Hematopoietic multipotent progenitor cell treated with erythropoietin and hydrocortisone succinate and interleukin-3 and kit ligand, for 15 days (in vitro differentiated cells): Measurements from ENCODE around the gene RWDD4.
"Not testable (repeated sequence)": the region's sequence is repeated elsewhere in the genome, so short reads cannot be mapped to it uniquely, and the experiment has no call there.

Experiments used
- DNase-seq: peaks from one replicate; pipeline ENCODE4 v3.0.0-alpha.2; 2015; ENCODE audit warnings: low spot score

RWDD4 gene

DNA sequence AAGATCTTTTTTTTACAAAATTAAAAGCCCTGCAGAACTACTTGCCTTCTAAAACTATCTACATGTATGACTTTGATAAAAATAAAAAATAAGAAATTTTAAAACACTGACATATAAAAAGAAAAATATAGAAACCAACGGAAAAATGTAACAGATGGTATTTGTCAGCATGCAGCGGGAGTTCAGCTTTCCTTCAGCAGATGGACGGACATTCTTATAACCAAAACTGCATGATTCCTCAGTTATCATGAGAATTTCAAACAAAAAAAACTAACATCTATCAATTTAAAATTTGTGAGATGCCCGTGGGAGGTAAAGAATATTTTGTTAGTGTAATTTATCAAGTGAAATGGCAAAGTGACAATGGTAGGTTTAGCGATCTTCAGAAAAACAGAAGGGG is 23.2 kb downstream of the RWDD4 start:
- no peak for DNase-seq

DNA sequence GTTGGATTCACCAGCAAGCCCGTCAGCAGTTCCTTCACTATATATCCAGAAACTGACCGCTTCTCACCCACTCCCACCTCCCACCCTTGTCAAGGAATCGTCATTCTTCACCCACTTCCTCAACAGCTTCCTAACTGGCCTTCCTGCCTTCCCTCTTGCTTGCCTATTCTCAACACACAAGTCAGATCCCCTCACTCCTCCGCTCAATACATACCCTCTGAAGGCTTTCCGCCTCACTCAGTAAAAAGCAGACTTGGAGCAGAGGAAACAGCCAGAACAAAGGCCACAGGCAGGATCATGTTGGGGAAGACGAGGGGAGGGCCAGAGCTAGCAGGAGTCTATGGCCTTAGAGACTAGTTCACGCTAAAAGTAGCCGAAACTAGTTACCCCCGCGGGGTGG is 23.7 kb downstream of the RWDD4 start:
- DNase-seq: no peak

DNA sequence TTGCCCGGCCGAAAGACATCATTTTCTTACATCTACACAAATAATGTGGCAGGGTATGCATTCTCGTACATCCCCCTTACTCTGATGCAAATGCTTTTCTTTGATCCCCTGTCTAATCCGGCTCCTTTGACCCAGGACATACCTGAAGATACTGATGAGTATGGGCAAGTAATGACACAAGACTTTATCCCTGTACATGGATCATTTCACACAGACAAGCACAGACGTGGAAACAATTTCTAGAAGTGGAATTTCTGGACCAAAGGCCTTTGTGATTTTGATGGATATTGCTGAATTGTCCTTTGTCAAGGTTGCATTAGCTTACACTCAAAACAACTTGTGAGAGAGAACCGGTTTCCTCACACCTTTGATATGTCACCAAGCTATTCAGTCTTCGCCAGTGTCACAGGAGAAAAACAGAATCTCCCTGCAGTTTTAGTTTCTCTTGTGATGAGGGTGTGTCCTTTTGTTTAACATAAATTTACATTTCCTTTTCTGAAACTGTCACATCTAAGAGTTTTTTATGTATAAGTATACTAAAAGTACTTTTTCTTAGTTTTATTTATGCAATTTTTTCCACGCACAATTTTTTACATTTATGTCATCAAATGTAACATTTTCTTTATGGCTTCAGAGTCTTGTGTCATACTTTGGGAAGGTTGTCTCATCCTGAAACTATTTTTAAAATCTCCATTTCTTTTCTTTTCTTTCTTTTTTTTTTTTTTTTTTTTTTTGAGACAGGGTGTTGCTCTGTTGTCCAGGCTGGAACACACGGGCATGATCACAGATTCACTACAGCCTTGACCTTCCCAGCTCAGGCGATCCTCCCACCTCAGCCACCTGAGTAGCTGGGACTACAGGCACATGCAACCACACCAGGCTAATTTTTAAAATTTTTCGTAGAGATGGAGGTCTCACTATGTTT is 25.2 kb downstream of the RWDD4 start:
- no peak for DNase-seq

DNA sequence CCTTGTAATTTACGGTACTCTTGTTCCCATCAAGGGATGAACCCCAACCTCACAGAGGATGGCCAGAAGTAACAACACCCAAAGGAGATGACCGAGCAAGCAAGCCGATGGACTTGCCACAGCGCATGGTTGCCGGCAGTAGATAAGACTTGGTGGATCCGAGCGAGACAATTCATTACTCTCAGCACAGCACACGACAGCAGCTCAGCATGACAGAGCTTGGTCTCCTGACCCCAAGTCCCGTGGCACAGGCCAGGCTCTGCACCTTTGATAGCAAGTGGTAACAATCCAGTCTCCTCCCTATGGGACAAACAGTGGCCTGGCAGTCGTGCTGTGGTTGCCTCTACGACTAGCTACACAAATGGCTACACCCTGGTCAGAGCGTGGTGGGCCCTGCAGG is 26.3 kb downstream of the RWDD4 start:
- no peak for DNase-seq

DNA sequence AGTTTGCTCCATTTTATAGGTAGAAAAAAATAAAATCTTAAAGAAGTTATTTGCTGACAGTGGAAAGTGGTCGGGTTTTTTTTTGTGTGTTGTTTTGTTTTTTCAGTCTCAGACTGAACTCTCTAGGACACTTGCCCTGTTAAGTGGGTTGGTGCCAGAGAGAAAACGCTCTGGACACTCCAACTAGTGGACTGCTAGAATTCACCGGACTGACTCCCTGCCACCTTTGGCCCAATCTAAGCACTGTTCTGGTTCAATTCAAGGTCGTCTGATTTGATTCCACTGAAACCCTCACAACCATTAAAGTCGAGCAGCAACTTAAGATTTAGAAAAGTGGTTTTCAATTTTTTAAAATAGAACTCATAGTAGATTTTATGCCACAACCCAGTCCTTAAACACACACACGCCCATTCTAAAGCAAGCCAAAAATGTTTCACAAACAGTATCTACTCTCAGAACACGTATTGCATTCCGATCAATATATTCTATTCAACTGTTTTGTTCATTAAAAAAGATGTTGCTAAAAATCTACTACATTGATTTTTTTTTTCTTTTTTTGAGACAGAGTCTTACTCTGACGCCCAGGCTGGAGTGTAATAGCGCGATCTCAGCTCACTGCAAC is 27.3 kb downstream of the RWDD4 start:
- no peak for DNase-seq

DNA sequence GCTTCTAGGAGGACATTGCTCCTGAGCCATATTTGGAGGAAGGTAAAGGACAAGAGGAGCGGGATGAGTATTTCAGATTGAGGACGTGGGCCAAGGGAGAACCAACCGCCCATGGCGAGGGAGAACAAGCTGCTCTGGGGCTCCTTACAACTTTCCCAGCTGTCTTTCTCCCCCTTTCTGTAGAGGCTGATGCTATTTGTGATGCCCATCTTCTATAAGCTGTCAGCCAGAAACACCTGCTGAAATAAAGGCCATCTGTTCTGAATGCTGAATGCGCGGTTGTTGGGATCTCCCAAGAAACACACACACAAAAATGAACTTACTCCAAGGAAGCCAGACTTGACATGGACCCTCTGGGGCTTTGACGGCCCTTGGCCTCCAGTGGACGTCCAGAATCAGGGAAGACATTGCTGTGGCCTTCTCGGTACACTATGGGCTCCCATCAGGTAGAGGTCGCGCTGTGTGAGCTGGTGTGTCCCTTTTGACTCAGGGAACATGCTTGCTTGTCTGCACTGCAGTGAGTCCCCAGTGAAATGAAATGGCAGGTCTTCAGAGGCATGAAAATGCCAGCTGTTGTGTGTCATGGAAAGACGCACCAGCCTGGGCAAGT is 30.9 kb downstream of the RWDD4 start:
- no peak for DNase-seq

DNA sequence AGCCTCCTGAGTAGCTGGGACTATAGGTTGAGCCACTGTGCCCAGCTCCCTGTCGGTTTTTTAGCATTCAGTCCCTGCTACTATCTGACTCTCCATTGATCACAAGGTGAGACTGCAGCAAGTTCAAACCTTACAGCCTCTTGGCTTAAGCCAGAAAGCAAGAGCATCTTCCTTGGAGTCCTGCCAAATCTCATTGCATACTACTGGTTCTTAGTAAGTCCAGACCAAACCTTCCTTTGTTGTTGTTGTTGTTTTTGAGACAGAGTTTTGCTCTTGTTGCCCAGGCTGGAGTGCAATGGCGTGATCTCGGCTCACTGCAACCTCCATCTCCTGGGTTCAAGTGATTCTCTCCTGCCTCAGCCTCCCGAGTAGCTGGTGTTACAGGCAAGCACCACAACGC is 31.7 kb downstream of the RWDD4 start:
- not testable (repeated sequence) for DNase-seq

DNA sequence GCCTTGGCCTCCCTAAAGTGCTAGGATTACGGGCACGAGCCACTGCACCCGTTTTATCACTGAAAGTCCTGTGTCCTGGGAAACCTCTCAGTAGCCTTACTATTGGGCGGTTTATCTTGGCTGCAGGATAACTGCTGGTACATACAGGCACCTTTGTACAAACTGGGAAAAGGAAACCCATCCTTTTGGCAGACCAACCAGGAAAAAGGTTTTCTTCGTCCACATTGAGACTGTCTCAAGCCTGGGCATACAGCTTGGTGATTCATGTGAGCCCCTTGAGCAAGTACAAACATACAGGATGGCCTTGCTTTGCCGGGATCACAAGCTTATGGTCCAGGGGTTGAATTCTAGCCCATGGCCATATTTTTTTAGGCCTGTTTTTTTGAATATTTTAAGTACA is 32.8 kb downstream of the RWDD4 start:
- no peak for DNase-seq

DNA sequence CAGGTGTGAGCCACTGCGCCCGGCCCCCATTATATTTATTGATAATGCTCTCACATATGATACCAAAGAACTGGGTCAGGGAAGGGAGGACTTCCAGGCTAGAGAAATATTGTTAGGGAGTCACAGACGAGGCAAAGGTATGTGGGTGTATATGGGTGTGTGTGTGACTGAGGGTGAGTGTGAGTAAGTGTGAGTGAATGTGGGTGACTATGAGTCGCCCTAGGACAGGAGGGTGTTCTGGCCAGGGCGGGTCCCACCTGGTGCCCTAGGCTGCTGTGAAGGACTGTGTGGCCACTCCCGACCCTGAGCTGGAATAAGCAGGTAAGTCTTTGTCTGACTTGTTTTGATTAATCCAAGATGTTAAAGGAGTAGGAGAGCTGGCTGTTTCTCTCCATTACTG is 34.4 kb downstream of the RWDD4 start:
- no peak for DNase-seq

DNA sequence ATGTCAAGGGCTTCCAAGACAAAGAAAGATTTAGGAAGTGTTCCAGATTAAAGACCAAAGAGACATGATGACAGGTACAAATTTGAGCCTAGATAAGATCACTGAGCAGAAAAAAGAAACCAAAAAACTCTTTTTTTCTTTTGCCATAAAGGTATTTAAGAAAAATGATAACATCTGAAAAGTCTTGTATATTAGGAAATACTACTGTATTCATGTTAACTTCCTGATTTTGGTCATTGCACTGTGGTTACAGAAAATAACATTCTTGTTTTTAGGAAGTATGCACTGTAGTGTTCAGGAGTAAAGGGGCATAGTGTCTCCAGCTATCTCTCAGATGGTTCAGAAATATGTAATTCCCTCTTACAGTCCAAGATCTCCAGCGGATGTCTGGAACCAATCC is 37.1 kb downstream of the RWDD4 start:
- no peak for DNase-seq

DNA sequence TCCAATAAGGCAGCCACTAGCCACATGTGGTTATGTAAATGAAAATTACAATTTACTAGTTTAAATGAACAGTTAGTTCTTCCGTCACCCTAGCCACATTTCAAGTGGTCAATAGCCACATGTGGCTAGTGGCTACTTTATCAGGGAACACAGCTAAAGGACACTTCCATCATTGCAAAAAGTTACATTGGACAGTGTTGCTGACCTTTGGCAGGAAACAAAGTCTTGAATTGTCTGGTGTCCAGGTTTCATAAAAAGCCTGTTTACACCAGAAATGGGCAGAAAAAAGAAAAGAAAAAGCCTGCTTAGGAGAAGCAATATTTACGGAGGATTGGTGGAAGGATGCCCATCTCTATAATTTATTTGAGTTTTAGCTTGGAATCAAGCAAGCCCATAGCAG is 38.6 kb downstream of the RWDD4 start:
- DNase-seq: no peak

DNA sequence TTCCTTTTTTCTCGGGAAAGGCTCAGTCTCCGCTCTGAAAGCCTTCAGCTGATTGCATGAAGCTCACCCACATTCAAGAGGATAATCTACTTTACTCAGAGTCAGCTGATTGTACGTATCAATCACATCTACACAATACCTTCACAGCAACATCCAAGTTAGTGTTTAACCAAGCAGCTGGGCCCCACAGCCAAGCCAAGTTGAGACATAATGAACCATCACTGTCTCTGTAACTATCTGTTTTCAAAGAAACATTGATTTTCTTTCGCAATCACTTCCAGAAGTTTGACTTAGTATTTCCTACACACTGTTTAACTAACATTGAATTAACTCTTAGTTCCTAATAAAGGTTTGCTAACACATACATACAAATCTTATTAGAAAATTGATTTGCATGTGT is 40.3 kb downstream of the RWDD4 start:
- no peak for DNase-seq

DNA sequence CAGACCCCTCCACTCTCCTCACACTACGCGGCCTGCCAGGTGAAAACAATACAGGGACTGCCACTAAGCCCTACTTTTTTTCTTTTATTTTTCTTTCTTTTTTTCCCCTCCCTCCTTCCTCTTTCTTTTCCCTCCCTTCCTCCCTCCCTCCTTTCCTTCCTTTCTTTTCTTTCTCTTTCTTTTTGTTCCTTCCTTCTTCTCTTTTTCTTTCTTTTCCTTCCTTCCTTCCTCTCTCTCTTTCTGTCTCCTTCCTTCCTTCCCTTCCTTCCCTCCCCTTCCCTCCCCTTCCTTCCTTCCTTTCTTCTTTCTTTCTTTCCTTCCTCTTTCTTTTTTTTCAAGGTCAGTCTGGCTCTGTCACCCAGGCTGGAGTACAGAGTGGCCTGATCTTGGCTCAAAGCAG is 41.9 kb downstream of the RWDD4 start:
- DNase-seq: no peak

DNA sequence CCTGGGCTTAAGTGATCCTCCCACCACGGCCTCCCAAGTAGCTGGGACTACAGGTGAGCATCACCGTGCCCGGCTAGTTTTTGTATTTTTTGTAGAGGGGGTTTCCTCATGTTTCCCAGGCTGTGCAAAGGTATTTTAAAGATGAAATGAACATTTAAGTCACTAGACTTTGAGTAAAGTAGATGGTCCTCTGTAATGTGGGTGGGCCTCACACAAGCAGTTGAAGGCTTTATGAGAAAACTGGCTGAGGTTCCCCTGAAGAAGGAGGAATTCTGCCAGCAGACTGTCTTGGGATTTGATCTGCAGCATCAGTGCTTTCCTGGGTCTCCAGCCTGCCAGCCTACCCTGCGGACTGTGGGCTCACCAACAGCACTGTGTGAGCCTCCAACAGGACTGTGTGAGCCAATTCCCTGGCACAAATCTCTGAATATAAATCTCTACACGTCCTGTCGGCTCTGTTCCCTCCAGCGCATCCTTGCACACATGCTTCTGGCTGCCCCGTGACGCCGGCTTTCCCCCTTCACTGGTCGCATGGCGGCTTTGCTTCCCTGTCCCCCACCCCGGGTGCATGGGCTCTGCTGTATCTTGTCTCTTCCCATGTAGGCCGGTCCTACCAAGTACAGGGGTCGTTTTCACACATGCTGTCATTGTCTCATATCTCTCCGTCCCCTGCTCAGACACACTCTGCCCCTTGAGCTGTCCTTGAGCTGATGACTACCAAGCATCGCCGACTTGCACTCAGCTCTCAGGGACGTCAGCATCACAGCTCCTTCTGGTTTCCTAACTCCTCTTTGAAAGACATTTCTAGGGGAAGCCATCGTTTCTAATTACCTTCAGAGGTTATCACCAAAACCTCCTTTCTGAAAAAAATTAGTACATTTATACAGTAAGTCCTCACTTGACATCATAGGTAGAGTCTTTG is 46.4 kb downstream of the RWDD4 start:
- DNase-seq: no peak

DNA sequence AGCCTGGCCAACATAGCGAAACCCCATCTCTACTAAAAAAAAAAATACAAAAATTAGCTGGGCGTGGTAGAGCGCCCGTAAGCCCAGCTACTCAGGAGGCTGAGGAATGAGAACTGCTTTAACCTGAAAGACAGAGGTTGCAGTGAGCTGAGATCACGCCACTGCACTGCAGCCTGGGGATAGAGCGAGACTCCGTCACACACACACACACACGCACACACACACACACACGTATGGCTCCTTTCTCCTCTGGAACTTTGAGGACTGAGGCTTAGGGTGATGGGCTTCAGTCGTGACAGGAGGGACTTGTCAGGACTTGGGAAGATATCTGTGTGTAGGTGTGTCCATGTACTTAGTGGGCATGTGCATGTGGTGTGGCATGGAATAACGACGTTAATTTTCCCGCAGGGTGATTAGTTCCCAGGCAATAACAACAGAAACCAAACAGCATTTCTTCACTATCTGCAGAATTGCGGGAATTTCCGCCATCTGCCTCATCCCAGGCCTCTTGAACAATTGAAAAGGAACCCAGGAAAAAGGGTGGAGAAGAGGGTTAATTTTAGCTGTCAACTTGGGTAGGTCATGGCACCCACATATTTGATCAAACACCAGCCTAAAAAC is 47.7 kb downstream of the RWDD4 start:
- DNase-seq: no peak

DNA sequence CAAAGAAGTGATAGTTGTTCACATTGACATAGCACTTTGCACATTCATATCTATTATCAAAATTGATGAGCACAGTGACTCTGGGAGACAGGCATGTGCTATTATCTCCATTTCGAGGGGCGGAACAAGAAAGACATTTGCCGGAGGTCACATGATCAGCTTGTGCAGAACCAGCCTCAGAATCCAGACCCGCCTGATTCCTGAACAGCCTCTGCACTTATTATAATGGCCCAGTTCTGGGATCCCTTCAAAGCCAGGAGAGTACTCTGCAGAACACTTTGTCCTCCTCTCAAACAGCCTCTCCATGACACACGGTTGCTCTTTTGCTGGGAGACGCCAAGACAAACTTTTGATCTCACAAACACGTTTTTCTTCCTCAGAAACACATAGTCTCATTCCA is 48.4 kb downstream of the RWDD4 start:
- no peak for DNase-seq

DNA sequence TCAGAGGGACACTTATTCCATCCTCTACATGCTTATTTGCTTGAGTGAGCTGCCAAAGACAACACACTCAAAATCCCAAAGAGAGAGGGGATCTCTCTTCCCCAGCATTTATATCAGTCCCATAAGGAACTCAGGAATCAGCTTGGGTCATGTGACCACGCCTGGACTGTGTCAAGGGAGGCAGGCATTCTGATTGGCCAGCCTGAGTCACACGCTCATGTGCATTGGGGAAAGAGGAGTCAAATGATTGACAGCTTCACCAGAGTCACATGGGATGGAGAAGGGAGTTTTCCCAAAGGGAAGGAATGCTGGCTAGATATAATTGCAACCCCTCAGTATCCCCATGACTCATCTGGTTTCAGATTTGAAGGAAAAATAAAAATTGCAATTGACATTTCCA is 49.0 kb downstream of the RWDD4 start:
- no peak for DNase-seq

DNA sequence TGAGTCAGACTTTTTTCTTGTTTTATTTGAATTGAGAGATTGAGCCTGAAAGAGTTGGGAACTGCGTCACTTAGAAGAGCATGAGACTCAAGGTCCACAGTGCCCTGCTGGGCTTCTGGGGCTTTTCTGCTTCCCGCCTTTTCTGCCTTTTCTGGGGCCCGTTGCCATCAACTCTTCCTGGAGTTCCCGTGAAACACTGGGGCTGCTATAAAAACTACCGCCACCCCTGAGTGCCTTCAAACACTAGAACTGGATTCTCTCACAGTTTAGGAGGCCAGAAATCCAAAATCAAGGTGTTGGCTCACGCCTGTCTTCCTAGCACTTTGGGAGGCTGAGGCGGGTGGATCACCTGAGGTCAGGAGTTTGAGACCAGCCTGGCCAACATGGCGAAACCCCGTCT is 49.8 kb downstream of the RWDD4 start:
- DNase-seq: no peak

DNA sequence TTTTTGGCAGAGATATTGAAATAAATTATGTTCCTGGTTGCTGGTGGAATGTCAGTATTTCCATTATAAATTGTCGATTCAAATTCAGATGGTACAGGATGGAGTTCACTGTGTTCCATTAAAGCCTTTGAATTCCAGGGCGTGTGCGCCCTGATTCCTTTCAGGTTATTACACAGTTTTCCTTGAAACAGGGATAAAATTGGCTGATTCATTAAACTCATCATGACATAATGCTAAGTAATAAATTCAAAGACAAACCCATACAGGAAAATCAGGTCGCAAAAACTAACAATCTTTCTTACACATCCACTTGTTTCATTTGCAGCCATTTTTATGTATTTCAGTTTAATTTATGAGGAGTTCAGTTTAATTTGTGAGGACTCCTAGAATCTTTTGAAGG is 51.1 kb downstream of the RWDD4 start:
- no peak for DNase-seq

DNA sequence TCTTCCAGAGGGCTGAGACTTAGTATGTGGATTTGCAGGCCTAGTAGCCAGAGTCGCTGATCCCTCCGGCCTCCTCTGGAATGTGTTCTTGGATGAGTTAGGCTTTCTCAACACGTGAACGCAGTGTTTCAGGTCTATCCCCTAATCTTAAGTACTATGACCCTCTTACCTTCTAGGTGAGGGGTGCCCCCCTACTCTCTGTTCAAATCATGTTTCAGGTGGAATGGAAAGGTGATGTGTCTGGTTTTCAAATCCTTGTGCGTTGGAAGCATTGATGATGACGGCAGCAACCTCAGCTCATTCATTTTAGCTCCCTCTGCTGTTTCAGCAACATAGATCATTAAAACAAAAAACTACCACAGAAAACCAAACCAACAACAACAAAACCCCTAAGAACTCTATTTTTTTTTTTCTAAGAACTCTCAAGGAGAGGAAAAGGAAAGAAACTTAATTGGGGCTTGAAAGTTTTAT is 56.4 kb downstream of the RWDD4 start:
- DNase-seq: no peak

DNA sequence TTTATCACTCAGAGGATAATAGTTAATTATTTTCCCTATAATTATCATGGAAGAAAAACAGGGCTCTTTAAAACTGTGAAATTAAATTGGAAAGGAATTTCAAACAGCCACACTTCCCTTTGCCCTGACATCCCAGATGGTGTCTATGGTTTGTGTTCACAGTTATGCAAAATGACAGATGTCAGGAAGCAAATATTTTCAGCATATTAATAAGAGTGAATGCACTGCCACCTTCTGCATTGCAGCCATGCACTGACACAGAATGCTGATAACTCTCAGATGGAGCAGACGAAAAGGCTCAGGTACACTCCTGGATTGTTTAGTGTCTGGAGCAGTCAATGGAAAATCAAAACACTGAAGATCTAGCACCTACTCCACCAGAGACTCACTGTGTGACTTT is 57.6 kb downstream of the RWDD4 start:
- DNase-seq: no peak
